ENCODE data around the gene TNXB. TPM values are rescaled to one million over a fixed set of nuclear protein-coding genes. Genes with fewer than 3 reads are reported as not detected.

TNXB gene
- total and polyA plus RNA-seq, 9 of the 15 experiments (the other 6 are each of a cell fraction or from before 2014, with no cell fraction given): 0.14 to 28.1 (median 12.4) TPM

- TF ChIP-seq SMARCA4 (IDR thresholded peaks at IDR 0.05) (peak; percentile 35; the same call in 1 of the 2 replicates), NR2C1 (IDR thresholded peaks at IDR 0.05) (0 out of 2 replicates have a peak, but pooled peaks have one; percentile 15), NR2C1 (tag; IDR thresholded peaks at IDR 0.05) (no peak), RFX7 (CRISPR knock-in tag; IDR thresholded peaks at IDR 0.05) (no peak), U2AF2 (optimal IDR thresholded peaks at IDR 0.05; ENCODE audit: low read depth, low read length) (no peak), MAZ (CRISPR knock-in tag; conservative IDR thresholded peaks at IDR 0.05 in 1 of 2, IDR thresholded peaks at IDR 0.05 in 1 of 2) (peak in 1 of 2 experiments; percentile 45; a peak in 1 of 4 replicates), ZBTB2 (IDR thresholded peaks at IDR 0.05) (0 out of 2 replicates have a peak, but pooled peaks have one; percentile 49), USF2 (CRISPR knock-in tag; IDR thresholded peaks at IDR 0.05) (0 out of 2 replicates have a peak, but pooled peaks have one; percentile 4), E2F6 (IDR thresholded peaks at IDR 0.05; ENCODE audit: borderline replicate concordance in 1 of 2, extremely low read depth in 1 of 2, insufficient read depth in 1 of 2, insufficient read length in 1 of 2, low read depth in 1 of 2, low read length in 1 of 2, poor library complexity in 1 of 2, severe bottlenecking in 1 of 2) (peak in 1 of 2 experiments; percentile 21)
- TF ChIP-seq, protein P1, sequence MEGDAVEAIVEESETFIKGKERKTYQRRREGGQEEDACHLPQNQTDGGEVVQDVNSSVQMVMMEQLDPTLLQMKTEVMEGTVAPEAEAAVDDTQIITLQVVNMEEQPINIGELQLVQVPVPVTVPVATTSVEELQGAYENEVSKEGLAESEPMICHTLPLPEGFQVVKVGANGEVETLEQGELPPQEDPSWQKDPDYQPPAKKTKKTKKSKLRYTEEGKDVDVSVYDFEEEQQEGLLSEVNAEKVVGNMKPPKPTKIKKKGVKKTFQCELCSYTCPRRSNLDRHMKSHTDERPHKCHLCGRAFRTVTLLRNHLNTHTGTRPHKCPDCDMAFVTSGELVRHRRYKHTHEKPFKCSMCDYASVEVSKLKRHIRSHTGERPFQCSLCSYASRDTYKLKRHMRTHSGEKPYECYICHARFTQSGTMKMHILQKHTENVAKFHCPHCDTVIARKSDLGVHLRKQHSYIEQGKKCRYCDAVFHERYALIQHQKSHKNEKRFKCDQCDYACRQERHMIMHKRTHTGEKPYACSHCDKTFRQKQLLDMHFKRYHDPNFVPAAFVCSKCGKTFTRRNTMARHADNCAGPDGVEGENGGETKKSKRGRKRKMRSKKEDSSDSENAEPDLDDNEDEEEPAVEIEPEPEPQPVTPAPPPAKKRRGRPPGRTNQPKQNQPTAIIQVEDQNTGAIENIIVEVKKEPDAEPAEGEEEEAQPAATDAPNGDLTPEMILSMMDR (IDR thresholded peaks at IDR 0.05 in 2 of 3, conservative IDR thresholded peaks at IDR 0.05 in 1 of 3; ENCODE audit: insufficient read depth in 2 of 3, low read depth in 1 of 3, low read length in 3 of 3): peak; percentile 57 to 97 (median 80)
- TF ChIP-seq, protein P2, sequence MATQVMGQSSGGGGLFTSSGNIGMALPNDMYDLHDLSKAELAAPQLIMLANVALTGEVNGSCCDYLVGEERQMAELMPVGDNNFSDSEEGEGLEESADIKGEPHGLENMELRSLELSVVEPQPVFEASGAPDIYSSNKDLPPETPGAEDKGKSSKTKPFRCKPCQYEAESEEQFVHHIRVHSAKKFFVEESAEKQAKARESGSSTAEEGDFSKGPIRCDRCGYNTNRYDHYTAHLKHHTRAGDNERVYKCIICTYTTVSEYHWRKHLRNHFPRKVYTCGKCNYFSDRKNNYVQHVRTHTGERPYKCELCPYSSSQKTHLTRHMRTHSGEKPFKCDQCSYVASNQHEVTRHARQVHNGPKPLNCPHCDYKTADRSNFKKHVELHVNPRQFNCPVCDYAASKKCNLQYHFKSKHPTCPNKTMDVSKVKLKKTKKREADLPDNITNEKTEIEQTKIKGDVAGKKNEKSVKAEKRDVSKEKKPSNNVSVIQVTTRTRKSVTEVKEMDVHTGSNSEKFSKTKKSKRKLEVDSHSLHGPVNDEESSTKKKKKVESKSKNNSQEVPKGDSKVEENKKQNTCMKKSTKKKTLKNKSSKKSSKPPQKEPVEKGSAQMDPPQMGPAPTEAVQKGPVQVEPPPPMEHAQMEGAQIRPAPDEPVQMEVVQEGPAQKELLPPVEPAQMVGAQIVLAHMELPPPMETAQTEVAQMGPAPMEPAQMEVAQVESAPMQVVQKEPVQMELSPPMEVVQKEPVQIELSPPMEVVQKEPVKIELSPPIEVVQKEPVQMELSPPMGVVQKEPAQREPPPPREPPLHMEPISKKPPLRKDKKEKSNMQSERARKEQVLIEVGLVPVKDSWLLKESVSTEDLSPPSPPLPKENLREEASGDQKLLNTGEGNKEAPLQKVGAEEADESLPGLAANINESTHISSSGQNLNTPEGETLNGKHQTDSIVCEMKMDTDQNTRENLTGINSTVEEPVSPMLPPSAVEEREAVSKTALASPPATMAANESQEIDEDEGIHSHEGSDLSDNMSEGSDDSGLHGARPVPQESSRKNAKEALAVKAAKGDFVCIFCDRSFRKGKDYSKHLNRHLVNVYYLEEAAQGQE (IDR thresholded peaks at IDR 0.05; ENCODE audit: borderline replicate concordance): 0 out of 2 replicates have a peak, but pooled peaks have one; percentile 8
- TF ChIP-seq, protein P2 (CRISPR knock-in tag; IDR thresholded peaks at IDR 0.05; ENCODE audit: low read depth): no peak
Measured at GRCh38 chr6:32085759-32086459, 23.2 kb downstream of the TNXB start (continued).

Measured in K562 (cell line).